Left lung (tissue), 10 donors: ENCODE results near the gene HMGN2. TPM values are rescaled to one million over a fixed set of nuclear protein-coding genes. Genes with fewer than 3 reads are reported as not detected.

Experiments
- ATAC-seq: fragments of 200-7000 bp; cut with Tn5 transposase; one replicate; pipeline ENCODE4 v1.9.1; 2020; ENCODE audit warnings: moderate library complexity
- DNase-seq, 4 donors: peaks; one replicate each; pipeline ENCODE4 v3.0.0-alpha.2; 2013 to 2020
- H3K27ac ChIP-seq, 2 donors: fragments of 200-600 bp; sonication (generic) in 1 of 2; one replicate each; pipeline versions ENCODE4 v1.5.0 to v1.8.0; 2020 to 2021
- H3K27me3 ChIP-seq, 2 donors: fragments of 200-600 bp; sonication (generic) in 1 of 2; one replicate each; pipeline versions ENCODE4 v1.5.0 to v1.8.0; 2020 to 2021
- H3K36me3 ChIP-seq, 2 donors: fragments of 200-600 bp; sonication (generic) in 1 of 2; one replicate each; pipeline versions ENCODE4 v1.5.0 to v1.8.0; 2020 to 2021
- H3K4me1 ChIP-seq, 2 donors: fragments of 200-600 bp; one replicate each; pipeline ENCODE4 v1.8.0; 2021
- H3K4me3 ChIP-seq, 2 donors: fragments of 200-600 bp; sonication (generic) in 1 of 2; one replicate each; pipeline versions ENCODE4 v1.5.0 to v1.8.0; 2020 to 2021; ENCODE audit warnings: mild to moderate bottlenecking in 1 of 2
- H3K9me3 ChIP-seq, 2 donors: fragments of 200-600 bp; sonication (generic) in 1 of 2; one replicate each; pipeline versions ENCODE4 v1.5.0 to v1.8.0; 2020 to 2021
- CTCF ChIP-seq, 2 donors: fragments of 200-600 bp; sonication (generic) in 1 of 2; IDR thresholded peaks; one replicate each; pipeline versions ENCODE4 v1.5.0 to v1.8.0; 2021; ENCODE audit warnings: antibody characterized with exemption in 2 of 2
- intact Hi-C, 2 donors: fragments of 100-400 bp; cut with DNase I; formaldehyde crosslinking; loops; one replicate each; pipeline versions ENCODE4 v1.11.2 to v1.14.2; 2022
- polyA plus RNA-seq, 6 donors: library from polyadenylated mRNA; unstranded; fragments of 120-200 nt; gene quantifications; one replicate each; pipeline ENCODE4 v1.2.1, GENCODE V29; 2013; ENCODE audit not compliant: insufficient read length in 6 of 6
- total RNA-seq, 2 donors: library from RNA; stranded (reverse); fragmentation: NEBNext Ultra II Directional; extraction: Animal tissue kit (Norgen Biotek cat#: 25700); gene quantifications; one replicate each; pipeline ENCODE4 v1.2.1, GENCODE V29; 2021
- donor health status: DM: no; HTN: yes; CAD: no.
- donor health status: DM: no; HTN: no; CAD: no.

The HMGN2 gene
- total and polyA plus RNA-seq, 8 donors = 266 to 1,494 (median 1,086) TPM

GRCh38 chr1:26478988-26479387 is 6.7 kb downstream of the HMGN2 start:
- H3K9me3 ChIP-seq = no peaks in the 10 kb centered on the region

DNA sequence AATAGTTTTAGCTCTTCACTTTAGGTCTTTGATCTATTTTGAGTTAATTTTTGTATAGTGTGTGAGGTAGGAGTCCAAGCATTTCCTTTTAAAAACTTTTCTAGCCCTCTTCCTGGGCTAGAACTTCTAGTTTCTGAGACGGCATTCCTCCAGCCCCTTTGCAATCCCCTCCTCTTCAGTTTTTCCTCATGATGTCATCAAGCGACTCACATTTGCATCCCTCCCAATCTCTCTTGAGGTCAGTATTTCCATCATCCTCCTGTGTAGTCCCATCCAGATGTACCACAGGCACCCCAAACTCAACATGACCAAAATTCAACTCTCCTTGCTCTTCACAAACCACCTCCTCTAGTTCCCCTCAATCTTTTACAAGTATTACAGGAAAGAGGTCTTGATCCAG is 10.7 kb downstream of the HMGN2 start:
- intact Hi-C loops = no loop called here
- ATAC-seq (no peak), DNase-seq (no peak)
- H3K9me3 ChIP-seq = no peaks in the 10 kb centered on the region
- no peak overlapping the region for H3K4me3 ChIP-seq
- peaks cover 0 to 10% of the 10 kb centered on the region in 2 donors for H3K36me3 ChIP-seq
- H3K27ac ChIP-seq = no peak overlapping the region
- no peak for TF ChIP-seq CTCF (IDR thresholded peaks at IDR 0.05)
- no peaks in the 10 kb centered on the region for H3K4me1 ChIP-seq
- no peaks in the 10 kb centered on the region for H3K27me3 ChIP-seq

More at GRCh38 chr1:26478988-26479387, 6.7 kb downstream of the HMGN2 start:
- H3K4me3 ChIP-seq = no peak overlapping the region
- ATAC-seq = no peak
- H3K27me3 ChIP-seq = no peaks in the 10 kb centered on the region
- intact Hi-C loops = no loop called here
- no peak for DNase-seq
- peaks cover 2 to 42% of the 10 kb centered on the region in 2 donors for H3K36me3 ChIP-seq
- peaks cover 4 to 10% of the 10 kb centered on the region in 2 donors for H3K4me1 ChIP-seq
- no peak for TF ChIP-seq CTCF (IDR thresholded peaks at IDR 0.05)
- H3K27ac ChIP-seq = no peak overlapping the region

GRCh38 chr1:26483980-26484379 is 11.7 kb downstream of the HMGN2 start:
- H3K4me1 ChIP-seq = no peaks in the 10 kb centered on the region
- no peak overlapping the region for H3K27ac ChIP-seq
- no peak for DNase-seq
- peaks cover 0 to 7% of the 10 kb centered on the region in 2 donors for H3K36me3 ChIP-seq
- no peak for TF ChIP-seq CTCF (IDR thresholded peaks at IDR 0.05)
- H3K27me3 ChIP-seq = no peaks in the 10 kb centered on the region
- H3K4me3 ChIP-seq = no peak overlapping the region
- intact Hi-C loops = no loop called here
- ATAC-seq = no peak
- no peaks in the 10 kb centered on the region for H3K9me3 ChIP-seq

- Histone ChIP-seq H3K27me3 (no peaks in the 10 kb centered on the region), H3K9me3 (no peaks in the 10 kb centered on the region), H3K27ac (no peak overlapping the region), H3K36me3 (no peaks in the 10 kb centered on the region), H3K4me1 (no peaks in the 10 kb centered on the region), H3K4me3 (no peak overlapping the region)
- DNase-seq = no peak
- no peak for TF ChIP-seq CTCF (IDR thresholded peaks at IDR 0.05)
- ATAC-seq = no peak
- intact Hi-C loops = no loop called here
Observed at GRCh38 chr1:26490155-26490554, 17.9 kb downstream of the HMGN2 start.

DNA sequence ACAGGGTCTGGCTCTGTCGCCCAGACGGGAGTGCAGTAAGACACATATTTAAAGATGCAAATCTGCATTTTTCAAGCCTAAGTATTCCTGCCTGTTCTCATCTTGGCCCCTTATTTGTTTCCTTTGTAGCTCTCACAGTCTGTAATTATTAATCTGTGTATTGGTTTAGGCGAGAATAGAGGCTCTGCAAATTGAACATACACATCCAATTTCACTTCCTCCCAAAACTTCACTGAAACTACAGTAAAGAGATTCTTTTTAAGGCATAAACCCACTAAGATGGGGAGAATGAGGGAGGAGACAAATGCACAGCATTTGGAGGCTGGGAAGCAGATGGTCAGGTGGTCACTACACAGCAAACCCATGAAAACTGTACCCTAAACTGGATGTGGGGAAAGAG is 21.0 kb downstream of the HMGN2 start:
- DNase-seq (no peak), ATAC-seq (no peak)
- Histone ChIP-seq H3K36me3 (no peaks in the 10 kb centered on the region), H3K27ac (no peak overlapping the region), H3K27me3 (no peaks in the 10 kb centered on the region), H3K4me3 (no peak overlapping the region), H3K4me1 (no peaks in the 10 kb centered on the region), H3K9me3 (no peaks in the 10 kb centered on the region)
- intact Hi-C loops = no loop called here
- no peak for TF ChIP-seq CTCF (IDR thresholded peaks at IDR 0.05)
